HG03175 (cell line): ENCODE data around the gene RAP1GAP2.

ENCODE experiments used
- ATAC-seq: cut with Tn5 transposase; IDR thresholded peaks from one replicate; pipeline ENCODE4 v1.9.1; 2021; ENCODE audit warnings: mild to moderate bottlenecking, moderate library complexity; ENCODE audit not compliant: unreplicated experiment

RAP1GAP2 gene

GRCh38 chr17:2852729-2853282, 56.6 kb downstream of the RAP1GAP2 start:
- no peak for ATAC-seq

DNA sequence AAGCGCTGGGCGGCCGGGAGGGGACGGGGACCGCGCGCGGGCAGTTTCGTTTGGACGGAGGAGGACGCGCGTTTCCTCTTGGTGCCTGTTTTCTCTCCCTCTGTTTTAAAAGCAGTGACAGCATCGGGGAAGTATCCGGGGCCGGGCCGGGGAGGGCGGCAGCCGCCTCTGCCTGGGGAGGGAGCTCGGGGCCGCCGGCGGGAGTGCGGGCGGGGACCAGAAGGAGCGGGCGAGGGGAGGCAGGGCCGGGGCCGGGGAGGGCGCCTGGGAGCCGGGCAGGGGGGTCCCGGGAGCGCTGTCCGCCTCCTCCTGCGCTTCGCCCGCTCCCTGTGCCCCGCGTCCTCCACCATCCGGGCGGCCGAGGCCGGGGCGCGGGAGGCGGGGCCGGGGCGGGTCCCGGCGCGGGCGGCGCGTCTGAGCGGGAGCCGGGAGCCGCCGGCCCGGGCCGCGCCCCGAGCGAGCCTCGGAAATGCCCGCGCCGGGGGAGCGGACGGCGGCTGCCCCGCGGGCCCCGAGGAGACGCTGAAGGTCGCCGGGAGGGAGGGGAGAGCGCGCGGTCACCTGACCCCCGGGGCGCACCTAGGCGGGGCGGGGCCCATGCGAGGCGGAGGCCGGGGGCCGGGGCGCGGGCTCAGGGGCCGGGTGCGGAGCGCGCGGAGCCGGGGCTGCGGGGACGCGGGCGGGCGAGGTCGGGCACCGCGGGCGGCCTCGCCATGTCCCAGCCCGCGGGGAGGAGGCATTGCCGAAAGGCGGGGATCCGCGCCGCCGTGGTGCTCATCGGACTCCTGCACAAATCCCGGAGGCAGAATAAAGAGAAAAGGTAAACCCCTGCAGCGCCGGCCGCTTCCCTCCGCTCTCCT, 57.3 kb downstream of the RAP1GAP2 start:
- ATAC-seq: no peak

DNA sequence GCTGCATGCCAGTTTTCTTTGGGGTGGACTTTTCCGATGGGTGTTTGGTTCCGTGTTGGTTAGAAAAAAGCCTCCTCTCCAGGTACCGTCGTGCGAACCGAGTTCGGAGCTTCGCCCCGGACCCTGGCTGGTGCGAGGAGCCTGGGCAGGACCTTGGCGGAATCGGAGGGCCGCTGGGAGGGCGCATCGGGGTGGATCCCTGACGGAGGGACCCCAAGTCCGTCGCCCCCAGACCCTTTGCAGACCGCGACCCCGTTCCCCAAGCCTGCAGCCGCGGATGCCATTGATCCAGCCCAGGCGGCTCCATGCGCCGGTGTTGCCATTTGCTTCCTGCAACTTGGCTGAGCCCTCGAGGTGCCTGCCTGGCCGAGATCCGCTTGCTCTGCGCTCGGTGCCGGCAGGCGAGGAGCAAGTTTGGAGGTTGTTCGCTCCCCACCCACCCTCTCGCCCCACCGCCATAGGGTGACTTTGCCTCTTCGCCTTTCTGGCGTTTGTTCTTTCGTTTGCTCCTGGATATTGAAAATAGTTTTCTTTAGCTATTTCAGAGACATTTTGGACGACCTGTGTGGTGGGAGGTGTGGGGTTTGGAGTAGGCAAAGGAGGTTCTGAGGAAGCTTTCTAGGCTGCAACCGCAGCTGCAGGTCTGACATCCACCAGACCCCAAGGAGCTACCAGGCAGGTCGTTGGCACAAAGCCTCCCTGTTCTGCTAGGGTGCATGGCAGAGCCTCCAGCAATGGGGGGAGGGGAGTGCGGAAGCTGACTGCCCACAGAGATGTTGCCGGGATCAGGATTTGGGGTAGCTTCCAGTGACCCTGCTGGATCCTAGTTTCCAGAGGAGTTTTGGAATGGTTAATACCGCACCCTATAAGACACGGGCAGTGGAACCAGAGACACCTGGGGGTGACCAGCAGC, 58.2 kb downstream of the RAP1GAP2 start:
- no peak for ATAC-seq

DNA sequence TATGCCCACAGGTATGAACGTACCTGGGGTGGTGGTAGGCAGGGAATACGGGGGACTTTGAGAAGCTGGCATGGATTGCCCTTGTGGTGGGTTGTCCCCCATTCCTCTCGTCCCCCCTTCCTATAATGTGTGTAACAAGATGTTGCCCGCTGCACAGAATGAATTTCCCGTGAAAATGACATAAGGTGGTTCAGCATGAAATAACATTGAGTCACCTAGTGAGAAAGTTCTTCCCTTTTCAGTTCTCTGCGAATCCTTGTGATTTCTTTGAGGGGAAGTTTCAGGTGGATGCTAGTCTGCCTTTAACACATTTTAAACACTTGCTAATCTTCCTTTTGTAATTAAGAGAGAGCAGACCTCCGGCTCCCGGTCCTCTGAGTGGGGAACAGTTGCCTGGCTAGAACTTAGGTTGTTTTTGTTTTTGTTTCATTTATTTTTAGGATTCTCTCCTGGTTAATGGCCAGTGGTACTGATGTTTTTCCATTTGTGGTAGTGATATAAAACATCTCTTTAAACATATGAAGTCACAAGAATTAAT, 58.9 kb downstream of the RAP1GAP2 start:
- no peak for ATAC-seq

- no peak for ATAC-seq
Observed at GRCh38 chr17:2856727-2857126, 60.5 kb downstream of the RAP1GAP2 start.

DNA sequence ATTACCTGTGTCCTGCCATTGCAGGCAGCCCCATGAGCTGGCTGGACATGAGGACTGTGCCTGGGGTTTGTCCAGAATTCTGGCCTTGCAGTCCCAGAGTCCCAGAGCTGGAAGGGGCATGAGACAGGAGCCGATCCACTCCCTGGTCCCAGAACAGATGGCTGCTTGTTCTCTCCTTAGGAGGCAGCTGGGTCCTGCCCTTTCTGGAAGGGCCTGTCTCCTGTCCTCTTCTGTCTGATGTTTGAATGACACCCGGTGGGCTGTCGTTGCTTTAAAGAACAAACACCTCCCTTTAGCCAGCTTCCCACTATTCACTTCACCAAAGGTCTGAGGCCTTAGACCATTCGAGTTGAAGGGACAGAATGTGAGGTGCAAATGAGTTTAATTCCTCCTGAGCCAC, 63.8 kb downstream of the RAP1GAP2 start:
- no peak for ATAC-seq

- ATAC-seq: no peak
Observed at GRCh38 chr17:2860883-2861282, 64.6 kb downstream of the RAP1GAP2 start.

DNA sequence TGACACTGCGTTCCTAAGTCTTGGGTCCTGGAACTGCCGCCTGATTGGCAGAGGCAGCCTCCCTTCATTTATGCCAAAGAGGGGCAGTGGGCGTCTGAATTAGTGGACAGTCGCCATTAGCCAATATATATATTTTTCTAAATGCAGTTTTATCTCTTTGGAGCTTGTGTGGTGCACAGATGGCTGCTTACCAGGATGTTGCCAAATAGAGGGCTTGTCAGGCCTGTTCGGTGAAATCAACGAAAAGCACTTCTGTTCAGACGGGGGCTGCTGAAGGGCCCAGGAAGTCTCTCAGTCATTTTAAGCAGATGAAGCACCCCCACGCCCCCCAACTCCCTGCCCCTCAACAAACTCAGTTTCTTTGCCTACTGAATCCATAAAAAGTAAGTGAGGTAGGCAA, 66.0 kb downstream of the RAP1GAP2 start:
- no peak for ATAC-seq

- no peak for ATAC-seq
Observed at GRCh38 chr17:2863204-2863603, 67.0 kb downstream of the RAP1GAP2 start.

DNA sequence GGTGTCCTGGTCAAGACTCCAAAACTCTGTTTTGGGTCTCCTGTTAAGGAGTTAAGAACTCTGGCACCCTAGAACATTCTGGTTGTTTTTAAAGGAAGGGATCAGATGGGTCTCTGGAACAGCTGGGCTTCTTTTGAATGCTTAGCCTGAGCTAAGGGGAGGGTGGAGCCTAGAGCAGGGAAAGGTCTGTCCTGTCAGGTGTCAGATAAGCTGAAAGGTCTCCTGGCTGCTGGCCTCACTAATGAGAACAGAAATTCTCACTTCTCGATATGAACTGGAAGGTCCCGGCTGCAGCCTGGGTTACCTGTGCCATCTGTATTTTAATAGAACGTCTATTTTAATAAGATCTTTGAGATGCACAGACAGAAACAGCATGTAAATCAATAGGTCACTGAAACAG, 69.0 kb downstream of the RAP1GAP2 start:
- no peak for ATAC-seq

DNA sequence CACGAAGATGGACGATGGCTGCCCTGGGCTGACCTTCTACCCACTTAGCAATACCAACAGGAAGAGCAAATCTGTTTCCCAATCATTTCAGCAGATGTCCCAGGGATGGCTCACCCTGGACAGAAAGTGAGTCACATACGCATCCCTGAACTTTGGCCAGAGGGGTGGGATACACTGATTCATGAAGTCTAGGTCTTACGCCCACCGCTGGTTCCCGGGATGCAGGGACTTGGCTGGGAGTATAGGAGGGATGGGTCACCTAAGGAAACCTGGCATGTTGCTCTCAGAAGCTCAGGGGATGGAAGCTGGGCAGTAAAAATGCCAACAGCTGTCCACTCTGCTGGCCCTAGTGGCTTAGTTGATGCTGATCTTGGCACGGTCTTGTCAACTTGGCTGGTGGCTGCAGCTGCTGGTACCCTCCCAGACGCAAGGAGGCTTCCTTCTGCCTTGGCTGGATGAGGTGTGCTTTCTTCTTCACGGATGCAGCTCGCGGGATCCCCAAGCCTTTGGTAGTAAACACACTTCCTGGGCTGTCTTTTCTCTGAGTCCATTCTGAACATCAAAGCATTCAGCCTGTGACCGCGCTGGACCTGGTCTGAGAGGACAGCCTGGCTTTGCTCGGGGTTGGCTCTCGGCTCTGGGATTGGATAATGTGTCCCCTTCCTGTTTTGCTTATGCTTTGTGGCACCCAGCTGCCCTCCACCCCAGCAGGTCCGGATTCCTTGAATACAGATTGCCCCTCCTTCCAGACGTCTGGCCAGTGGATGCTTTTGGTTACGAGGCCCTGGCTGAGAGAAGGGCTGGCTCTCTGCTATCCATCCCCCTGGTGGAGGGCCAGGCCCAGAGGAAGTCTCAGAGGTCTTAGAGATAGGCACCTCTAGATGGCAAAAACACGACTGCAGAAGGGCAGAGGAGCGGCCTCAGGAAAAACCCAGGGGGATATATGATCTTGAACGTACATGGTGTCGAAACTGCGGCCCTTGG, 71.5 kb downstream of the RAP1GAP2 start:
- no peak for ATAC-seq

DNA sequence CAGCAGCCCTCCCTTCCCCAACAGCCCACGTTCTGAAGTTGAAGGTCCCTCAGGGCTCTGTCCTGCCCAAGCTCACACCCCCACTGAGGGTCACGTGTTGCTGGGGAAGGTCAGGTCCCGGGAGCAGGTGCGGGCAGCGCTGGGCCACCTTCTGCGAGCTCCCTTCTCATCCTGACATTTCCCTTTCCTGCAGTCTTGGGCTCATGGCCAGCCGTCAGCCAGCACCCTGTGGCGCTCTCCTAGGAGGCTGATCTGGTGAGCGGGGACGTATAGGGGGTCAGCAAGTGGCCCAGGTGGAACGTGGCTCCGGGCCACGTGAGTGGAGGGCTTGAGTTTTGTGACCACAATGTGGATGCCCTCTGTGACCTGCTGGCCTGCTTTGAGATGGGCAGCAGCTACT, 73.4 kb downstream of the RAP1GAP2 start:
- ATAC-seq: no peak

- ATAC-seq: no peak
Observed at GRCh38 chr17:2871205-2871604, 75.0 kb downstream of the RAP1GAP2 start.

DNA sequence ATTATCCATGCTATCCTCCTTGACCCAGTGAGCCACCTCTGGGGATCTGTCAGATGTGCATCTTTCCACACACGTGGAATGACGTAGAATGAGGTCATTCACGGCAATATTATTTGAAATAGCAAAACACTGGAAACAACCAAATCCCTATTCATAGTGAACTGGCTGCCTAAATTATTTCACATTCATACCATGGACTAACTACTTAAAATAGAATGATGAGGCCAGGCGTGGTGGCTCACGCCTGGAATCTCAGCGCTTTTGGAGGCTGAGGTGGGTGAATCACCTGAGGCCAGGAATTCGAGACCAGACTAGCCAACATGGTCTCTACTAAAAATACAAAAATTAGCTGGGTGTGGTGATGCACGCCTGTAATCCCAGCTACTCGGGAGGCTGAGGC, 75.5 kb downstream of the RAP1GAP2 start:
- ATAC-seq: no peak

GRCh38 chr17:2872282-2872681, 76.0 kb downstream of the RAP1GAP2 start:
- ATAC-seq: no peak

DNA sequence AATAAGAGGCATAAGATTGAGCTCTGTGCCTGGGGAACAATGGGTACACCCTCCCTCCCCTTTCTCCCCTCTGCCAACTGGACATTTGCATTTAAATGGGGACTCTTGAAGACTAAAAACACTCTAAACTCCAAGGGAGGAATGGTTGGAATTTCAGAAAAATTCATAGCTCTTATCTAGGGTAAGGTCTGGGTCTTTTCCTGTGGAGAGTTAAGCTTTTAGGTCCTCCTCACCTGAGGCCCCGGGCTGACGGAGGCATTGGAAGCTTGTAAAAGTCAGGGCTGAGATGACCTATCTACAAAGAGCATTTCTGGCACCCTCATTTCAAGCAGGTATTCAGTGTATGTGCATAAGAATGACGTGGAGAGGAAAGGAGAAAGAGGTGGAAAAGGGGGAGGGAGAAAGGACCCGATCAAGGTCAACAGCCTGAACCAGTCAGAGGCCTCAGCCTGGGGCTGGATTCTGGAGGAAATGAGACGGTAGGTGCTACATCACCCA, 78.0 kb downstream of the RAP1GAP2 start:
- no peak for ATAC-seq

DNA sequence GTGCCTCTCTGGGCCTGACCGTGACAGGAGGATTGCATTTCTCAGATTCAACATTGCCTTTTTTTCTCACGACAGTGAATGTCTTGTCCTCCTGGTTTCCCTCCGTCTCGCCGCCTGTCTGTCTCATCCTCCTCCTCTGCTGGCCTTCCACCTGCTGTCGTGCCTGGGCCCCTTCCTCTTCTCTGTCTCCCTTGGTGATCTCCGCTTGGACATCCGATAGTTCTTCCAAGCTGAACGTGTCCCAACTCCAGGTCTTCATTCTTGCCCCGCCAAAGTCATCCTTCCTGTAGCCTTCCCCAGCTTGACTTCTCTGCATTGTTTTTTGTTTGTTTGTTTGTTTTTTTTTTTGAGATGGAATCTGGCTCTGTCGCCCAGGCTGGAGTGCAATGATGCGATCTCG, 79.4 kb downstream of the RAP1GAP2 start:
- no peak for ATAC-seq

DNA sequence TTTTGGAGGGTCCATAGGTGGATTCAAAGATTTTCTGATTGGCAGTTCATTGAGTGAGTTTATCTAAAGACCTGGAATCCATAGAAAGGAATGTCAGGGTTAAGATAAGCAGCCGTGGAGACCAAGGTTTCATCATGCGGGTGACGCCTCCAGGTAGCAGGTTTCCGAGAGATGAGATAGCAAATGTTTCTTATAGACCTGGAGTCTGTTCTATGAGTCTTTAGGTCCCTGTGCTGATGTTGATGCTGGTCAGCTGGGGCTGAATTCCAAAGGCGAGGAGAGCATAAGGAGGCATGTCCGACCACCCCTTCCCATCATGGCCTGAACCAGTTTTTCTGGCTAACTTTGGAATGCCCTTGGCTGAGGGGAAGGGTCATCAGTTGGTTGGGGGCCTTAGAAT, 80.2 kb downstream of the RAP1GAP2 start:
- no peak for ATAC-seq

DNA sequence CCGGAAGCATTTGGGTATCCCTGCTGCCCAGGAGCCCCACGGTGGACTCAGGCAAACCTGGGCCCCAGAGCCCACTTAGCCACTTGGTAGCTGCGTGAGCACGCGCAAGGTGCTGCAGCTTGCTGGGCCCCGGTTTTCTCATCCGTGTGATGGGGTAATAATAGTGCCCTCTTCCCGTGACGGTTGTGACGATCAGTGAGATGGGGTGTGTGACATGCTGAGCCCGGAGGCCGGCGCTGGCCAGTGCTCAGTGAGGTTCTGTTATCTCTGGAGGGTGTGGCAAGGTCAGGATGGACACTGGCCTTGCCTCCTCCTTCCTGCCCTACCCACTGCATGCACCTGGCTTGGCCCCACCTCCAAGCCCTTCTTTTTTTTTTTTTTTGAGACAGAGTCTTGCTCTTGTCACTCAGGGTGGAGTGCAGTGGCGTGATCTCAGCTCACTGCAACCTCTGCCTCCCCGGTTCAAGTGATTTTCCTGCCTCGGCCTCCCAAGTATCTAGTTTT, 82.6 kb downstream of the RAP1GAP2 start:
- no peak for ATAC-seq

- no peak for ATAC-seq
Observed at GRCh38 chr17:2880050-2880449, 83.8 kb downstream of the RAP1GAP2 start.
